K562 (cell line): ENCODE data around the gene ZEB2. TPM values are rescaled to one million over a fixed set of nuclear protein-coding genes. Genes with fewer than 3 reads are reported as not detected.

Source experiments
- HSF4 ChIP-seq: fragments of 250-450 bp; sonication (Bioruptor Pico); IDR thresholded peaks from 2 replicates; pipeline ENCODE4 v2.1.2; 2022; ENCODE audit warnings: mild to moderate bottlenecking, moderate library complexity, borderline replicate concordance
- RBFOX2 ChIP-seq: fragments of 200-400 bp; formaldehyde crosslinking; IDR thresholded peaks from 2 replicates; pipeline ENCODE4 v1.6.1; 2017; ENCODE audit warnings: low read depth, mild to moderate bottlenecking, low read length, moderate library complexity
- ZNF146 ChIP-seq: IDR thresholded peaks from one replicate; pipeline ENCODE4 v1.6.1; 2018; ENCODE audit warnings: missing compliant biosample characterization; ENCODE audit not compliant: unreplicated experiment
- polyA plus RNA-seq, 8 experiments: library from polyadenylated mRNA; depleted of rRNA in 4 of 8; stranded (reverse) in 5 of 8; unstranded in 3 of 8; fragments of >200 nt; fragmentation: Nextera tagmentation in 2 of 8; fragmentation: Illumina TruSeq in 1 of 8; extraction: Ambion mirVana in 2 of 8; extraction: Trizol in 1 of 8; gene quantifications; 2 replicates each; pipeline versions ENCODE4 v1.2.1 to v1.2.3, GENCODE V29; 2011 to 2014; ENCODE audit warnings: inconsistent platforms in 1 of 8, missing spikeins in 1 of 8
- total RNA-seq, 7 experiments: library from RNA; depleted of rRNA in 6 of 7; stranded (reverse); fragments of >200 nt in 6 of 7; fragmentation: Illumina TruSeq in 2 of 7; extraction: Trizol in 2 of 7; gene quantifications; 2 replicates each; pipeline versions ENCODE4 v1.2.1 to v1.2.3, GENCODE V29; 2011 to 2021; ENCODE audit warnings: low replicate concordance in 1 of 7
- TF ChIP-seq, protein P1 (sequence below): fragments of 450-650 bp; IDR thresholded peaks from 2 replicates; pipeline ENCODE4 v1.6.1; 2016; ENCODE audit warnings: mild to moderate bottlenecking
- TF ChIP-seq, protein P2 (sequence below): conservative IDR thresholded peaks from 2 replicates; pipeline ENCODE4 v1.6.1; 2011; ENCODE audit warnings: low read depth, mild to moderate bottlenecking, low read length; ENCODE audit not compliant: control insufficient read depth
- TF ChIP-seq, protein P3 (sequence below): sonication (generic); formaldehyde crosslinking; IDR thresholded peaks from 2 replicates; pipeline ENCODE4 v1.8.0; 2023; ENCODE audit warnings: mild to moderate bottlenecking, missing genetic modification reagents

The ZEB2 gene
- total and polyA plus RNA-seq, 9 of the 15 experiments (the other 6 are each of a cell fraction or from before 2014, with no cell fraction given) = 15.1 to 113 (median 72.3) TPM

DNA sequence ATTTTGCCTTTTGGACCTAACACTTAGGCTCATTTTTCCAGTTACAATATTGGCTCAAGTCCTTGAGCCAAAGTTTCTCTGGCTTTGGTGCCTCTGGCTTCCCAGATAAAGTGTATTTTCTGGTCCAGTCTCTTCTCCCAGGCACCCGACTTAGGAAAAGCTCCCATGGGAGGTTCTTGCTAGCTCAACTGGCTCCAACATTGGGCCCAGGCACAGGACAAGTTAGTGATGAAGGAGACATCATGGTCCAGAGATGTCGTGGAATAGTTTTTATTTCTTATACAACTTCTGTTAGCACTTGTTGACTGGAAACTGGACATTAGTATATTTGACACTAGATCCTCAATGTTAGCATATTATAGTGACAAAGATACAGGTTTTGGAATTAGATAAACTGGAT, 8.2 kb upstream of the ZEB2 start (continued):
- TF ChIP-seq, protein P1, sequence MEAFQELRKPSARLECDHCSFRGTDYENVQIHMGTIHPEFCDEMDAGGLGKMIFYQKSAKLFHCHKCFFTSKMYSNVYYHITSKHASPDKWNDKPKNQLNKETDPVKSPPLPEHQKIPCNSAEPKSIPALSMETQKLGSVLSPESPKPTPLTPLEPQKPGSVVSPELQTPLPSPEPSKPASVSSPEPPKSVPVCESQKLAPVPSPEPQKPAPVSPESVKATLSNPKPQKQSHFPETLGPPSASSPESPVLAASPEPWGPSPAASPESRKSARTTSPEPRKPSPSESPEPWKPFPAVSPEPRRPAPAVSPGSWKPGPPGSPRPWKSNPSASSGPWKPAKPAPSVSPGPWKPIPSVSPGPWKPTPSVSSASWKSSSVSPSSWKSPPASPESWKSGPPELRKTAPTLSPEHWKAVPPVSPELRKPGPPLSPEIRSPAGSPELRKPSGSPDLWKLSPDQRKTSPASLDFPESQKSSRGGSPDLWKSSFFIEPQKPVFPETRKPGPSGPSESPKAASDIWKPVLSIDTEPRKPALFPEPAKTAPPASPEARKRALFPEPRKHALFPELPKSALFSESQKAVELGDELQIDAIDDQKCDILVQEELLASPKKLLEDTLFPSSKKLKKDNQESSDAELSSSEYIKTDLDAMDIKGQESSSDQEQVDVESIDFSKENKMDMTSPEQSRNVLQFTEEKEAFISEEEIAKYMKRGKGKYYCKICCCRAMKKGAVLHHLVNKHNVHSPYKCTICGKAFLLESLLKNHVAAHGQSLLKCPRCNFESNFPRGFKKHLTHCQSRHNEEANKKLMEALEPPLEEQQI = no peak
- TF ChIP-seq, protein P2, sequence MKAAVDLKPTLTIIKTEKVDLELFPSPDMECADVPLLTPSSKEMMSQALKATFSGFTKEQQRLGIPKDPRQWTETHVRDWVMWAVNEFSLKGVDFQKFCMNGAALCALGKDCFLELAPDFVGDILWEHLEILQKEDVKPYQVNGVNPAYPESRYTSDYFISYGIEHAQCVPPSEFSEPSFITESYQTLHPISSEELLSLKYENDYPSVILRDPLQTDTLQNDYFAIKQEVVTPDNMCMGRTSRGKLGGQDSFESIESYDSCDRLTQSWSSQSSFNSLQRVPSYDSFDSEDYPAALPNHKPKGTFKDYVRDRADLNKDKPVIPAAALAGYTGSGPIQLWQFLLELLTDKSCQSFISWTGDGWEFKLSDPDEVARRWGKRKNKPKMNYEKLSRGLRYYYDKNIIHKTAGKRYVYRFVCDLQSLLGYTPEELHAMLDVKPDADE = no peak
- TF ChIP-seq, protein P3, sequence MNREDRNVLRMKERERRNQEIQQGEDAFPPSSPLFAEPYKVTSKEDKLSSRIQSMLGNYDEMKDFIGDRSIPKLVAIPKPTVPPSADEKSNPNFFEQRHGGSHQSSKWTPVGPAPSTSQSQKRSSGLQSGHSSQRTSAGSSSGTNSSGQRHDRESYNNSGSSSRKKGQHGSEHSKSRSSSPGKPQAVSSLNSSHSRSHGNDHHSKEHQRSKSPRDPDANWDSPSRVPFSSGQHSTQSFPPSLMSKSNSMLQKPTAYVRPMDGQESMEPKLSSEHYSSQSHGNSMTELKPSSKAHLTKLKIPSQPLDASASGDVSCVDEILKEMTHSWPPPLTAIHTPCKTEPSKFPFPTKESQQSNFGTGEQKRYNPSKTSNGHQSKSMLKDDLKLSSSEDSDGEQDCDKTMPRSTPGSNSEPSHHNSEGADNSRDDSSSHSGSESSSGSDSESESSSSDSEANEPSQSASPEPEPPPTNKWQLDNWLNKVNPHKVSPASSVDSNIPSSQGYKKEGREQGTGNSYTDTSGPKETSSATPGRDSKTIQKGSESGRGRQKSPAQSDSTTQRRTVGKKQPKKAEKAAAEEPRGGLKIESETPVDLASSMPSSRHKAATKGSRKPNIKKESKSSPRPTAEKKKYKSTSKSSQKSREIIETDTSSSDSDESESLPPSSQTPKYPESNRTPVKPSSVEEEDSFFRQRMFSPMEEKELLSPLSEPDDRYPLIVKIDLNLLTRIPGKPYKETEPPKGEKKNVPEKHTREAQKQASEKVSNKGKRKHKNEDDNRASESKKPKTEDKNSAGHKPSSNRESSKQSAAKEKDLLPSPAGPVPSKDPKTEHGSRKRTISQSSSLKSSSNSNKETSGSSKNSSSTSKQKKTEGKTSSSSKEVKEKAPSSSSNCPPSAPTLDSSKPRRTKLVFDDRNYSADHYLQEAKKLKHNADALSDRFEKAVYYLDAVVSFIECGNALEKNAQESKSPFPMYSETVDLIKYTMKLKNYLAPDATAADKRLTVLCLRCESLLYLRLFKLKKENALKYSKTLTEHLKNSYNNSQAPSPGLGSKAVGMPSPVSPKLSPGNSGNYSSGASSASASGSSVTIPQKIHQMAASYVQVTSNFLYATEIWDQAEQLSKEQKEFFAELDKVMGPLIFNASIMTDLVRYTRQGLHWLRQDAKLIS (CRISPR knock-in tag) = no peak
- no peak for TF ChIP-seq RBFOX2
- TF ChIP-seq ZNF146 (CRISPR knock-in tag) = no peak
- no peak for TF ChIP-seq HSF4
